Anterior cingulate cortex (tissue), 58 donors: Measurements from ENCODE around the gene CMKLR1.

Experiments used
- DNase-seq, 58 donors: peaks; one replicate each; lab custom pipeline; 2025; lab: John Stamatoyannopoulos, UW

CMKLR1 gene

GRCh38 chr12:108271951-108272872, 66.9 kb downstream of the CMKLR1 start:
- DNase-seq, result no peak

DNA sequence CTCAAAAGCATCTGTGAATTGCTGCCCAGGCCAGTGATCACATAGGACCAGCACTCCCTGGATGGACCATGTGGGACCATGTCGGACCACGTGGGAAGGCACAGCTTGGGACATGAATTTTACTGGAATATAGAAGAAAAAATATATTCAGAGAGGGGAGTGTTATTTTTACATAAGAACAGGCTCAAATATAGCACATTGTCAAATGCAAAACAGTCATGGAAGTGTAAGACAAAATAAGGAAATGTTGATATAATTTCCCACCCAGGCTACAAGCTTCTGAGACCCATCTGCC, 68.3 kb downstream of the CMKLR1 start:
- no peak for DNase-seq

- DNase-seq, result no peak
These were observed 68.9 kb downstream of the CMKLR1 start for GRCh38 chr12:108270035-108270848.

DNA sequence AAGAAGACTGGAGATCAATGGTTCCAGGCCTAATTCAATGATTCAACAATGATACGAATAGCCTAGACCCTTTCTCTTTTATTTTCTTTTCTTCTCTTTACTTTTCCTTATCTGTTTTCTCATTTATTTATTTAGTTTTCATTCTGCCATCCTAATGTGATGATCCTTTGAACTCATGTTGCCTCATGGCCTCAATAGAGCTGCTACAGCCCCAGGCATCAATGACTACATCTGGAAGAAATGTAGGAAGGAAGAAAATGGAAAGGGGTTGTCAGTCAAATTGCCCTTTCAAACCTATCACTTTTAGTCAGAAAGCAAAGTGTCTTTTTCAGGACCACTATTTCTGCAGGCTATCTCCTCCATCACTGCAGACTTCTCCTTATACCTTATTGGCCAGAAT, 69.9 kb downstream of the CMKLR1 start:
- no peak for DNase-seq

DNA sequence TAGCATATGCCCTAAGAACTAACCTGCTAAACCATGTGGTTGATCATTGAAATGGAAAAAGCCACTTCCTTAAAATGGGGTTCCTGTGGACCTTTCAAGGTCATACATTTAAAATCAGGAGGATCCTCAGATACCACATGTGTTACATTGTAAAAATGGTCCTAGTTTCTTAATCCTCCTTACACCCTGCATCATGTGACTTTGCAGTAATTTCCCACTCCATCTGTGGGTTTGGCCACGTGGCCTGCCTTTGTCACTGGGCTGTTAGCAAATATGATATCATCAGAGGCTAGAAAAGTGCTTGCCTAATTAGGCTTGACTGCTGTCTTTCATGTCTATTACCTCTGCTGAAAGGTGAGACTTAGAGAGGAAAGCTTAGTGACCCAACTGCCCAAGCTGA, 70.7 kb downstream of the CMKLR1 start:
- no peak for DNase-seq

- no peak for DNase-seq
These were observed 71.7 kb downstream of the CMKLR1 start for GRCh38 chr12:108267450-108267849.

DNA sequence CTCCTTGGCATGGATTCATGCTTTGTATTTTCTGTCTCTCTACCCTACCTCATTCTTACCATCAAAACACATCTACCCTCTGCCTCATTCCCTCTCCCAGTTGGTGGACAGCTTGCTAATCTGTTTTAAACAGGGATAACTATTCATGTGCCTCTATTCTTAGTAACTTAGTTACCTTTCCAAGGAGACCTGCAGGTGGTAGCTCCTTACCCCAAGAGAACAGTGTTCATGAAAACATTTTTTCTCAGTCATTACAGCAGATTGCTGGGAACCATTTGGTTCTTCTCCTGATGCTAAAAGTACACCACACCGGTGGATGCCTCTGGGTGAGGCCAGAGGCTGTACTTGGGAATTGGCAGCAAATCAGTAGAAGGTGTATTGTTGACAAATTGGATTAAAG, 73.0 kb downstream of the CMKLR1 start:
- no peak for DNase-seq

- no peak for DNase-seq
These were observed 73.6 kb downstream of the CMKLR1 start for GRCh38 chr12:108265505-108265904.

- no peak for DNase-seq
These were observed 78.1 kb downstream of the CMKLR1 start for GRCh38 chr12:108260969-108261368.

DNA sequence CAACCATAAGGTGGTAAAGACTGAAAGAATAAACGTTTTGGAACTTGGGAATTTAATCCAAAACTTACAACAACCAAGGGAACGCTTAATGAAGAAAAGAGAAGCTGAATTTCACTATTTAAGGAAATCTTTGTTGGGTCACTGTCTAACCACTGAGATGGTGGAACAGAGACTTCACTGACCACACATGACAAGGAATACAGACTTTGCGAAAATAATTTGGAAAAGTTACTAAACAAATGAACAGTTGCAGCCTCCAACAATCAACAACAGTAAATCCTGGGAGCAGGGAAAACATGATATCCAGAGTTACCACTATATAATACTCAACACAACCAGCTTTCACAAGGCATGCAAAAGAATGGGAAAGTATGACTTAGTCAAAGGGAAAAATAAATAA, 79.1 kb downstream of the CMKLR1 start:
- DNase-seq, result no peak

- no peak for DNase-seq
These were observed 81.5 kb downstream of the CMKLR1 start for GRCh38 chr12:108257610-108258106.

DNA sequence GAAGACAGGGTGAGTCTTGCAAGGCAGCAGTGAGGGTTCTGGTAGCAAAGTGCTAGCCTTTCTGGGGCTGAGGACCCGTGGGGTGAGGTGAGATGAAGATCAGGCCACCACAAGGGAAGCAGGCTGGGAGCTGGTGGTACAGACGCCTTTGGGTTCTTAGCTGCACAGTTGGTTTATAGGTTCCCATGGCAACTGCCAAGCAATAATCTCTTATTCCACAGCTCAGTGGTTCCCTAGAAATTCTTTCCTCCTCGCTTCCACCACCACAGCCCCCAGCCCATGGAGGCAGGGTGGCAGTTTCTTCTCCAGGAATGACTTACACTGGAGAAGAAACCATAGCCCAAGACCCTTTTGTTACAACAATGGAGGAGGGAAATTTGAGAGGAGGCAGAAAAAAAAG, 82.1 kb downstream of the CMKLR1 start:
- peak in 1 of 58 donors; percentile 4 for DNase-seq

- no peak for DNase-seq
These were observed 83.9 kb downstream of the CMKLR1 start for GRCh38 chr12:108255252-108255602.

GRCh38 chr12:108254517-108255251, 84.4 kb downstream of the CMKLR1 start:
- no peak for DNase-seq

DNA sequence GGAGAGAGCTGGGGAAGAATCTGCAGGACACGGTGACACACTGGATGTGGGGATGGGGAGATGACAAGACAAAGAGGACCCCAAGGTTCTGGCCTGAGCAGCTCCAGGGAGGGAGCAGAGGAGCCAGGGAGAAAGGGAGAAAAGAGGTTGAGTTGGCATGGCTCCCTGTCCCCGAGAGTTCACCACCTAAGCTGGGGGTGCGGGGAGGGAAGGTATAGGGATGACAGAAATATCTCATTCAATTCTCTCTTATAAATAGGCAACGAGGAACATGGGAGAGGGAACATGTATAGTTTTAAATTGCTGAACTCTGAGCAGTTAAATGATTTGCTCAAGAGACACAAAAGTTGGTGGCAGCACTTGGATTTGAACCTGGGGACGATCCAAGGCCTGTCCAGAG, 85.1 kb downstream of the CMKLR1 start:
- no peak for DNase-seq

DNA sequence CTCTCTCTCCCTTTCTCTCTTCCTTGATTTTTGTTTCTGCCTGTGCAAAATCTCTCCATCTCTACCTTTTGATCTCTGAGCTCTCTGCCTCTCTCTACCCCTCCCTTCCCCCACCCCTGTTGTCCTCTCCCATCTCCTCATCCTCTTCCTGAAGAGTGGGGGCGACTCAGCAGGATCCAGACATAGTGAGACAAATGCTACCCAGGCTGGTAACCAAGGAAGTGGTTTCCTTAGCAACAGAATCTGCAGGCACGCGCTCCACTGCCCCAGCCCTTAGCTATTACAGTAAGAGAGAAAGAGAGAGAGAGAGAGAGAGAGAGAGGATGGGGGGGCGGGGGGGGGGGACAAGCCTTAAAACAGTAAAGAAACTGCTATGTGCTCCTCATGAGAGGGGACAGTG, 85.6 kb downstream of the CMKLR1 start:
- DNase-seq, result peak in 39 of 58 donors; percentile 2 to 78 (median 42)

DNA sequence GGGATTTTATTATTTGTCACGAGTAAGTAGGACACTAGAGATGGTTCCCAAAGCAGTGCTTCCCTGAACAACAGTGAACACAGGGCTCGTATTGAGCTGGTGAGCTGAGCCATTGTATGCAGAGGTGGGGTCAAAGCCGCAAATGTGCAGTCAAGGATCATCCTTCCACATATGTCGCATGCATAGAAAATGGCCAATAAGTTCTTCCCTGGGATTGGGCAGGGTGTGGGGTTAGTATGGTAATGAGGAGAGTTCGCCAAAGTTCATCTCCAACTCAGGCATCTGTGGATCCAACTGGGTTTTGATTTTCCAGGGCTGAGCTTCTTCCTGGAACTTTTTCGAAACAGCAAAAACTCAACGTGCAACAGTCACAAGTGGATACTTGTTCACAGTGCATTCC, 86.6 kb downstream of the CMKLR1 start:
- DNase-seq, result no peak

DNA sequence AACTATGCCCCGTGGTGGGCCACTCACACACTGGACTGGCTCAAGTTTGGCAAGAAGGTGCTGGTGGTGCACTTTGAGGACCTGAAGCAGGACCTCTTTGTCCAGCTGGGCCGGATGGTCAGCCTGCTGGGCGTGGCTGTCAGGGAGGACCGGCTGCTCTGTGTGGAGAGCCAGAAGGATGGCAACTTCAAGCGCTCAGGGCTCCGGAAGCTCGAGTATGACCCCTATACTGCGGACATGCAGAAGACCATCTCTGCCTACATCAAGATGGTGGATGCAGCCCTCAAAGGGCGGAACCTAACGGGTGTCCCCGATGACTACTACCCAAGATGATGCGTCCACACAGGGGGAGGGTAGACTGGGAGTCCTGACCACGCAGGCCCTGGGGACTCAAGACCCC, 91.1 kb downstream of the CMKLR1 start:
- no peak for DNase-seq

GRCh38 chr12:108247130-108247529, 92.0 kb downstream of the CMKLR1 start:
- no peak for DNase-seq

DNA sequence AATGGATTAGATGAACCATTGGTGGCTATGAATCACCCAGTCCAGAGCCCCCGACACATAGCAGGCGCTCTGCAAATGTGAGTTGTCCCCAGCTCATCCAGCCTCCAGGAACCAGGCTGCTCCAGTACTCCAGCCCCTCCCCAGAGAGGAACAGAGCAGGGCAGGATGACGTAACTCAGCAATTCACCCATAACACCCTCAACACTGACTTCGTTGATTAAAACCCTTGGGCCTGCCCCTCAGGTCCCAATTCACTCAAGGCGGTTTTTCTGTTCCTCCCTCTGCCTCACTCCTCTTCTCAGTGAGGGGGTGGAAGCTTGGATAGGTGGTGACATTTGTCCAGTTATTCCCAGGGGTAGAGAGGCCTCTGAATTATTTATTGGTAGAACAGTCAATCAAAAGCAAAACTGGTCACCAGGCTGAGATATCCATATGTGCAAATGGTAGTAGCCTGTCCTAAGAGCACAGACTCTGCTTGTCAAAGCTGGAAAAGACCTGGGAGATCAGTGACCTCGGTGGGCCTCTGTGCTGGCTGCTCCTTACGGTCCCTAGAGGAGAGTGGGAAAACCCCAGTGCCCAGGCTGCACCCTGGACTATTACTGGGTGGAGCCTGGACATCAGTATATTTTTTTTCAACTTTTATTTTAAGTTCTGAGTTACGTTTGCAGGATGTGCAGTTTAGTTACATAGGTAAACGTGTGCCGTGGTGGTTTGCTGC, 97.0 kb downstream of the CMKLR1 start:
- DNase-seq, result no peak
